ENCODE results near the gene CA5B. TPM values are rescaled to one million over a fixed set of nuclear protein-coding genes. Genes with fewer than 3 reads are reported as not detected.
A peak's percentile ranks its signal among the peaks of the same experiment; 100 is the strongest.
"Not testable (repeated sequence)": the region's sequence is repeated elsewhere in the genome, so short reads cannot be mapped to it uniquely, and the experiment has no call there.

CA5B gene
- polyA plus RNA-seq, 3 donors: 6.6 to 12.3 (median 8.3) TPM

- no peak for DNase-seq (ENCODE audit: extremely low read depth in 1 of 11, low read depth in 9 of 11, low spot score in 4 of 11)
These were observed 6.3 kb downstream of the CA5B start for GRCh38 chrX:15744181-15744867.

DNA sequence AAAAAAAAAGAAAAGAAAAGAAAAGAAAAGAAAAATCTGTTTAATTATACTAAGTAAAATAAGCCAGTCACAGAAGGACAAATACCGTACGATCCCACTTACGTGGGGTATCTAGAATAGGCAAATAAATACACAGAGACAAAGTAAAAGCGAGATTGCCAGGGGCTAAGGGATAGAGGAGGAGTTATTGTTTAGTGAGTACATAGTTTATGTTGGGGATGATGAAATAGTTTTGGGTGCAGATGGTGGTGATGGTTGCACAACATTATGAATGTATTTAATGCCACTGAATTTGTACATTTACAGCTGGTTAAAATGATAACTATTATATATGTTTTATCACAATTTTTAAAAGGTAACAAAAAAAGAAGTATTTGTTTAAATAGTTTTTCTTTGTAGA is 7.1 kb downstream of the CA5B start:
- no peak for DNase-seq (ENCODE audit: extremely low read depth in 1 of 11, low read depth in 9 of 11, low spot score in 4 of 11)

GRCh38 chrX:15746651-15747050 is 8.6 kb downstream of the CA5B start:
- DNase-seq (ENCODE audit: extremely low read depth in 1 of 11, low read depth in 9 of 11, low spot score in 4 of 11): not testable (repeated sequence)

DNA sequence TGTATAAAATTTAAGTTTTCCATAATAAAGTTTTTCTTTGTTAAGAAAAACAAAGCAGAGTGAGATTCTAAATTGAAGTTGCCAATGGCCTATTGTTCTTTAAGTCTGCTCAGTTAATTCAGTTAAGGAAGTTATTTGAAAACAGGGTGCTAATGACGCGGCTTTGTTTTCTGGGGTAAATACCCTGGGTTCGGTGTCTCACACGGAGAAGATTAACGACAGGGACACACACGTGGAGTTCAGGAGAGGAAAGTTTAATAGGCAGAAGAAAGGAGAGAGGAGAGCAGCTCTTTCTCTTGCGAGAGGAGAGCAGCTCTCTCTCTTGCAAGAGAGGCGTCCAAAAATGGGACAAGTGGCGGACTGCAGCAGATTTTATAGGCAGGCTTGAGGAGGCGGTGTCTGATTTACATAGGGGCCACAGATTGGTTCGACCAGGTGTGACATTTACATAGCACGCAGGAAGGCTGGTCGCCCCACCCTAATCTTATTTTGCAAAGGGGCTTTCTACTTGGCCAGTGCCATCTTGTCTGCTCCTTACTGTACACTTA is 9.6 kb downstream of the CA5B start:
- no peak for DNase-seq (ENCODE audit: extremely low read depth in 1 of 11, low read depth in 9 of 11, low spot score in 4 of 11)

- DNase-seq (ENCODE audit: extremely low read depth in 1 of 11, low read depth in 9 of 11, low spot score in 4 of 11): no peak
These were observed 10.8 kb downstream of the CA5B start for GRCh38 chrX:15748841-15749240.

GRCh38 chrX:15749642-15750610 is 11.9 kb downstream of the CA5B start:
- DNase-seq (ENCODE audit: extremely low read depth in 1 of 11, low read depth in 9 of 11, low spot score in 4 of 11): no peak

DNA sequence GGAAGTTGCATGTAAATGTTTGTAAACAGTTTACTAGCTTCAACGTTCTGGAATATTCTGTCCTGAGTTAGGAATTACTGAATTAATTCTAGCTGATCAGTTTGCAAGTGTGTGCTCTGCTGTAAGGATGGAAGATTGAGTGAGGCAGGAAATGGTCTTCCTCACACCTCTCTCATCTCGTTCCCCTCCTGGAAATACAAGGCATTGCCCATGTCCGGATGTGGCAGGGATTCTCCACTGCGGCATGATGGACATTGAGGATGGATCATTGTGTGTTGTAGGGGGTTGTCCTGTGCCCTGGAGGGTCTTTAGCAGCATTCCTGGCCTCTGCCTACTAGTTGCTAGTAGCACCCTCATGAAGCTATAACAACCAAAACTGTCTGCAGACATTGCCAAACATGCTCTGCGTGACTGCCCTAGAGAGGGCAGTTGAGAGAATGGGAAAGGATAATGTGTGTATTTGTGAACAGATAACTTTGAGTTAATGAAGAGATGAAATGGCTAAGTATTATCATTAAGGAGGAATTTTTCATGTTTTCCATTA is 12.6 kb downstream of the CA5B start:
- no peak for DNase-seq (ENCODE audit: extremely low read depth in 1 of 11, low read depth in 9 of 11, low spot score in 4 of 11)

- no peak for DNase-seq (ENCODE audit: extremely low read depth in 1 of 11, low read depth in 9 of 11, low spot score in 4 of 11)
These were observed 13.2 kb downstream of the CA5B start for GRCh38 chrX:15751155-15751819.

DNA sequence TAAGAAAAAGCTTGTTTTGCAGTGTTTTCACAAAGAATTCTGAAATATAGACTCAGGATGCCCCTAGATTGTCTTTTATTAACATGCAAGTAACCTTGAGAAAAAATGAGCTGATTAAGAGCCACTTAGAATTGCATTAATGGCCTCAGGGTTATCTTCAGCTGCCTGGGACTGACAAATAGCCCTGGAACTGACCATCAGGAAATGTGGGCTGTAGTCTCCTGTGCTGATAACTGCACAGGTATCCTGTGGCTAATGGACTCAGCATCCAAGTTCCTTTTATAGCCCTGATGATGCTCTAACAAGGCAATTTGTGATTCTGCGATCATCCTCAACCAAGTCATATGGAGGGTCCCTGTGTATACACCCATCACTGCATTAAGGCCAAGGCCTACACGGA is 17.0 kb downstream of the CA5B start:
- no peak for DNase-seq (ENCODE audit: extremely low read depth in 1 of 11, low read depth in 9 of 11, low spot score in 4 of 11)

GRCh38 chrX:15758140-15758539 is 20.1 kb downstream of the CA5B start:
- DNase-seq (ENCODE audit: extremely low read depth in 1 of 11, low read depth in 9 of 11, low spot score in 4 of 11): no peak

DNA sequence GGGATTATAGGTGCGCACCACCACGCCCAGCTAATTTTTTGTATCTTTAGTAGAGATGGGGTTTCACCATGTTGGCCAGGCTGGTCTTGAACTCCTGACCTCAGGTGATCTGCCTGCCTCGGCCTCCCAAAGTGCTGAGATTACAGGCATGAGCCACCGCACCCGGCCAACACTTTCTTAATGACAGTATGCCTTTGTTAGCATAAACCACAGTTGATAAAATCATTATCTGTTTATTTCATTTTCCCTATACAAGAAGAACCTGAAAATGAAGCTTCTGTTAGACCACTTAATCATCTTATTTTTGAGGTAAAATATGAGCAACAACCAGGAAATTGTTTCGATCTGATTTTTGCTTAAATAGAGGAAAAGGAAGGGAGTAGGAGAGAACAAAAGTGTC is 21.8 kb downstream of the CA5B start:
- not testable (repeated sequence) for DNase-seq (ENCODE audit: extremely low read depth in 1 of 11, low read depth in 9 of 11, low spot score in 4 of 11)

DNA sequence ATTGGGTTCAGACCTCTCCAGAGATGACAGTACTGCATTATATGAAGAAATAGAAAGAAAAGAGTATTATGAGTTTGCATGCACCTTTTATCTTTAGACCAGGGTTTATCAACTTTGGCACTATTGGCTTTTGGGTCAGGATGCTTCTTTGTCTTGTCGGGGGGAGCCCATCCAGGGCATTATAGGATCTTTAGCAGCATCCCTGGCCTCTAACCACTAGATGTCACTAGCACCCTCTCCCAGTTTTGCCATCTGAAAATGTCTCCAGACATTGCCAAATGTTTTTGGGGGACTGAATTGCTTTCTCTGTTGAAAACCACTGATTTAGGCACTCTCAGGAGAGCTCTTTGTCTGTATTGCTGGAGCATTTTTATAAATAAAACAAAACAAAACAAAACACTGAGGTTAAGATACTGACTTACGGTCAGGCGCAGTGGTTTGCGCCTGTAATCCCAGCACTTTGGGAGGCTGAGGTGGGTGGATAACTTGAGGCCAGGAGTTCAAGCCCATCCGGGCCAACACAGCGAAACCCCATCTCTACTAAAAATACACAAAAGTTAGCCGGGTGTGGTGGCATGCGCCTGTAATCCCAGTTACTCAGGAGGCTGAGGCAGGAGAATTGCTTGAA is 23.6 kb downstream of the CA5B start:
- peak in 2 of 11 donors; percentile 18 for DNase-seq (ENCODE audit: extremely low read depth in 1 of 11, low read depth in 9 of 11, low spot score in 4 of 11)

DNA sequence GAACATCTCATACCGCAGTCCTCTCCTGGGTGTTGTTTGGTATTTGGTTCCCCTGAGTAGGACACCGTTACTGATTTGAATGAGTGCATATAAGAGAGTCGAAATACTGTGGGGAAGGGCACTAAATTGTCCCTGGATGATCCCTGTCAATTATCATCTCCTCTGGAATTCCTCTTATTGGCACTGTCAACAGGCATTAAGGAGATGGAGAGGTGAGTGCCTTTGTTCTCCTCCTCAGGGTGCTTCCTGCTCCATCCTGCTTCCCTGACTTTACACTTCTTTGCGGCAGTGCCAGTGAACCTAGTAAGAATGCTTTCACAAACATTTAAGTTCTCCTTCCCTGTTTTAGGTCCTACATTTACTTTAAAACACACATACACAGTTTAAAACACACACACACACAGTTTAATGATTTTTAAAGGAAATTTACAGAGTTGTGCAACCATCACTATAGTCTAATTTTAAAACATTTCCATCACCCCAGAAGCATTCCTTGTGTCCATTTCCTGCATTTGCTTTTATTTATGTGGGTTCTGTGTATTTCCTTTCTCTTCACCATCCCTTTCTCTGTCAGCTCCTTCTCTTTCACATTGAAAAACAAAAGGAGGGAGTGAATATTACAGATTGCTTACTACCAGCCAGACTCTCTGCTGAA is 31.4 kb downstream of the CA5B start:
- no peak for DNase-seq (ENCODE audit: extremely low read depth in 1 of 11, low read depth in 9 of 11, low spot score in 4 of 11)

GRCh38 chrX:15781961-15782699 is 44.1 kb downstream of the CA5B start:
- DNase-seq (ENCODE audit: extremely low read depth in 1 of 11, low read depth in 9 of 11, low spot score in 4 of 11): no peak

GRCh38 chrX:15785176-15785750 is 47.2 kb downstream of the CA5B start:
- no peak for DNase-seq (ENCODE audit: extremely low read depth in 1 of 11, low read depth in 9 of 11, low spot score in 4 of 11)

- no peak for DNase-seq (ENCODE audit: extremely low read depth in 1 of 11, low read depth in 9 of 11, low spot score in 4 of 11)
These were observed 48.8 kb downstream of the CA5B start for GRCh38 chrX:15786915-15787314.
